GM12878 (cell line): Measurements from ENCODE around the gene VSTM2B.

Source experiments
- ATF7 ChIP-seq: fragments of 450-650 bp; IDR thresholded peaks from 2 replicates; pipeline ENCODE4 v1.6.1; 2016; ENCODE audit warnings: low read depth, mild to moderate bottlenecking
- CEBPB ChIP-seq, 2 experiments: fragments of 150-350 bp in 1 of 2; IDR thresholded peaks; 2 replicates each; pipeline ENCODE4 v1.6.1; 2012 to 2014; ENCODE audit warnings: low read depth in 2 of 2, low read length in 2 of 2, borderline replicate concordance in 1 of 2, inconsistent platforms in 1 of 2
- ETV6 ChIP-seq, 2 experiments: fragments of 450-650 bp in 1 of 2; IDR thresholded peaks in 1 of 2; conservative IDR thresholded peaks in 1 of 2; 2 replicates each; pipeline ENCODE4 v1.6.1; 2014; ENCODE audit warnings: antibody characterized with exemption in 1 of 2, borderline replicate concordance in 1 of 2, low read depth in 1 of 2, mild to moderate bottlenecking in 1 of 2, moderate library complexity in 1 of 2
- EZH2 ChIP-seq: IDR thresholded peaks from 2 replicates; pipeline ENCODE4 v1.6.1; 2012; ENCODE audit warnings: low read depth, mild to moderate bottlenecking, control low read depth, inconsistent platforms, low read length, borderline replicate concordance; ENCODE audit not compliant: control insufficient read depth
- GABPA ChIP-seq: IDR thresholded peaks from 2 replicates; pipeline ENCODE4 v1.6.1; 2014; ENCODE audit warnings: antibody characterized with exemption, low read depth, mild to moderate bottlenecking, inconsistent platforms
- KDM1A ChIP-seq: fragments of 200-600 bp; sonication (generic); IDR thresholded peaks from 2 replicates; pipeline ENCODE4 v1.6.1; 2016; ENCODE audit warnings: borderline replicate concordance
- POLR2A ChIP-seq: IDR thresholded peaks from 2 replicates; pipeline ENCODE4 v1.6.1; 2011; ENCODE audit warnings: low read depth, mild to moderate bottlenecking, low read length
- POLR2AphosphoS5 ChIP-seq: IDR thresholded peaks from 2 replicates; pipeline ENCODE4 v1.6.1; 2011; ENCODE audit warnings: mild to moderate bottlenecking, low read length, inconsistent platforms
- TF ChIP-seq, protein P1 (sequence below), 3 experiments: IDR thresholded peaks in 2 of 3; conservative IDR thresholded peaks in 1 of 3; 2 replicates each; pipeline ENCODE4 v1.5.1; 2011; ENCODE audit warnings: low read depth in 3 of 3, low read length in 3 of 3, mild to moderate bottlenecking in 3 of 3, control low read depth in 2 of 3, moderate library complexity in 2 of 3, inconsistent platforms in 1 of 3, mixed read lengths in 1 of 3; ENCODE audit not compliant: control insufficient read depth in 2 of 3, insufficient read depth in 1 of 3; ENCODE audit errors: extremely low read depth in 1 of 3
- TF ChIP-seq, protein P2 (sequence below): fragments of 450-650 bp; IDR thresholded peaks from 2 replicates; pipeline ENCODE4 v1.6.1; 2016; ENCODE audit warnings: mild to moderate bottlenecking
- TF ChIP-seq, protein P3 (sequence below): IDR thresholded peaks from 2 replicates; pipeline ENCODE4 v1.6.1; 2011; ENCODE audit warnings: low read depth, mild to moderate bottlenecking, low read length, moderate library complexity, borderline replicate concordance; ENCODE audit errors: extremely low read depth
- TF ChIP-seq, protein P4 (sequence below): IDR thresholded peaks from 2 replicates; pipeline ENCODE4 v1.6.1; 2011; ENCODE audit warnings: borderline replicate concordance, low read depth, mild to moderate bottlenecking, moderate library complexity, mixed read lengths, low read length; ENCODE audit not compliant: insufficient read depth; ENCODE audit errors: extremely low read length

DNA sequence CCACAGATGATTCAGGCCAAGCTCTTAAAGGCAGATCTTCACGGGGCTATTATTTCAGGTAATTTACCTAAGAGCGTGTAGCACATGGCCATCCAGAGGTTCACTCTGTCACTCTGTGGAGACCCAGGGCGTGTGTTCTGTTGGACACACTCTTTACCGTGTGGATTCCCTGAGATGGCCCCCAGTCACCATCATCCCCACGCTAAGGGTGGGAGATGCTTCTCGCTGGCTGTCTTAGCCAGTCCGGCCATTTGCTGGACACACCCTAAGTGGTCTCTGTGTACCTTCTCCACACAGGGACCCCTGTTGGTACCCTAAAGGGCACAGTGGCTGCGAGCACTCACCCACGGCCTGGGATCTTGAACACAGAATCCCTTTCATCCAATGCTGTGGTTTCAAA, 86.3 kb downstream of the VSTM2B start:
- TF ChIP-seq, protein P1, sequence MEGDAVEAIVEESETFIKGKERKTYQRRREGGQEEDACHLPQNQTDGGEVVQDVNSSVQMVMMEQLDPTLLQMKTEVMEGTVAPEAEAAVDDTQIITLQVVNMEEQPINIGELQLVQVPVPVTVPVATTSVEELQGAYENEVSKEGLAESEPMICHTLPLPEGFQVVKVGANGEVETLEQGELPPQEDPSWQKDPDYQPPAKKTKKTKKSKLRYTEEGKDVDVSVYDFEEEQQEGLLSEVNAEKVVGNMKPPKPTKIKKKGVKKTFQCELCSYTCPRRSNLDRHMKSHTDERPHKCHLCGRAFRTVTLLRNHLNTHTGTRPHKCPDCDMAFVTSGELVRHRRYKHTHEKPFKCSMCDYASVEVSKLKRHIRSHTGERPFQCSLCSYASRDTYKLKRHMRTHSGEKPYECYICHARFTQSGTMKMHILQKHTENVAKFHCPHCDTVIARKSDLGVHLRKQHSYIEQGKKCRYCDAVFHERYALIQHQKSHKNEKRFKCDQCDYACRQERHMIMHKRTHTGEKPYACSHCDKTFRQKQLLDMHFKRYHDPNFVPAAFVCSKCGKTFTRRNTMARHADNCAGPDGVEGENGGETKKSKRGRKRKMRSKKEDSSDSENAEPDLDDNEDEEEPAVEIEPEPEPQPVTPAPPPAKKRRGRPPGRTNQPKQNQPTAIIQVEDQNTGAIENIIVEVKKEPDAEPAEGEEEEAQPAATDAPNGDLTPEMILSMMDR (IDR thresholded peaks at IDR 0.05 in 2 of 3, conservative IDR thresholded peaks at IDR 0.05 in 1 of 3; ENCODE audit: control insufficient read depth in 2 of 3, extremely low read depth in 1 of 3, insufficient read depth in 1 of 3, low read depth in 3 of 3, low read length in 3 of 3), result no peak
- TF ChIP-seq, protein P2, sequence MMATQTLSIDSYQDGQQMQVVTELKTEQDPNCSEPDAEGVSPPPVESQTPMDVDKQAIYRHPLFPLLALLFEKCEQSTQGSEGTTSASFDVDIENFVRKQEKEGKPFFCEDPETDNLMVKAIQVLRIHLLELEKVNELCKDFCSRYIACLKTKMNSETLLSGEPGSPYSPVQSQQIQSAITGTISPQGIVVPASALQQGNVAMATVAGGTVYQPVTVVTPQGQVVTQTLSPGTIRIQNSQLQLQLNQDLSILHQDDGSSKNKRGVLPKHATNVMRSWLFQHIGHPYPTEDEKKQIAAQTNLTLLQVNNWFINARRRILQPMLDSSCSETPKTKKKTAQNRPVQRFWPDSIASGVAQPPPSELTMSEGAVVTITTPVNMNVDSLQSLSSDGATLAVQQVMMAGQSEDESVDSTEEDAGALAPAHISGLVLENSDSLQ, result no peak
- TF ChIP-seq ETV6 (conservative IDR thresholded peaks at IDR 0.05 in 1 of 2, IDR thresholded peaks at IDR 0.05 in 1 of 2; ENCODE audit: borderline replicate concordance in 1 of 2, low read depth in 1 of 2), result no peak
- TF ChIP-seq, protein P3, sequence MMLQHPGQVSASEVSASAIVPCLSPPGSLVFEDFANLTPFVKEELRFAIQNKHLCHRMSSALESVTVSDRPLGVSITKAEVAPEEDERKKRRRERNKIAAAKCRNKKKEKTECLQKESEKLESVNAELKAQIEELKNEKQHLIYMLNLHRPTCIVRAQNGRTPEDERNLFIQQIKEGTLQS, result no peak
- TF ChIP-seq POLR2A, result no peak
- no peak for TF ChIP-seq ATF7
- TF ChIP-seq, protein P4, sequence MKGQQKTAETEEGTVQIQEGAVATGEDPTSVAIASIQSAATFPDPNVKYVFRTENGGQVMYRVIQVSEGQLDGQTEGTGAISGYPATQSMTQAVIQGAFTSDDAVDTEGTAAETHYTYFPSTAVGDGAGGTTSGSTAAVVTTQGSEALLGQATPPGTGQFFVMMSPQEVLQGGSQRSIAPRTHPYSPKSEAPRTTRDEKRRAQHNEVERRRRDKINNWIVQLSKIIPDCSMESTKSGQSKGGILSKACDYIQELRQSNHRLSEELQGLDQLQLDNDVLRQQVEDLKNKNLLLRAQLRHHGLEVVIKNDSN, result no peak
- TF ChIP-seq GABPA, result no peak
- no peak for TF ChIP-seq POLR2AphosphoS5
- TF ChIP-seq CEBPB (IDR thresholded peaks at IDR 0.05; ENCODE audit: borderline replicate concordance in 1 of 2, low read depth in 2 of 2, low read length in 2 of 2), result no peak
- TF ChIP-seq EZH2, result no peak
- no peak for TF ChIP-seq KDM1A
